Measurements from ENCODE around the gene ADPRS.

ADPRS gene

DNA sequence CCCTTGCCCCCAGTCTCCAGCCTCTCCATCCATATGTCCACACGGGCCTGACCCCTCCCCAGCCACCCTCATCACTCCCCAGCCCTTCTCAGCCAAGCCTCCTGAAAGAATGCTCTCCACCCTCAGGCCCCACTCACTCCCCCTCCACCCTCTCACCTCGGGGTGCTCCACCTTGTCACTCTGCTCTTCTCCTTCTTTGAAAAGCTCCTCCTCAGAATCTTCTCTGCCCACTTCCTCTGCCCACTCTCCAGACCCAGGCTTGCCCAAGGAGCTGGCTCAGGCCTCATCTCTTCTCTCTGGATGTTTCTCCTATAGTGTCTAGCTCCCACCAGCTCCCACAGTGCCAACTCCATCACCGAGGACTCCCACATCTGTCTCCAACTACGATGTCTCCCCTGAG lies 22.5 kb downstream of the ADPRS start:
- no peak for DNase-seq

DNA sequence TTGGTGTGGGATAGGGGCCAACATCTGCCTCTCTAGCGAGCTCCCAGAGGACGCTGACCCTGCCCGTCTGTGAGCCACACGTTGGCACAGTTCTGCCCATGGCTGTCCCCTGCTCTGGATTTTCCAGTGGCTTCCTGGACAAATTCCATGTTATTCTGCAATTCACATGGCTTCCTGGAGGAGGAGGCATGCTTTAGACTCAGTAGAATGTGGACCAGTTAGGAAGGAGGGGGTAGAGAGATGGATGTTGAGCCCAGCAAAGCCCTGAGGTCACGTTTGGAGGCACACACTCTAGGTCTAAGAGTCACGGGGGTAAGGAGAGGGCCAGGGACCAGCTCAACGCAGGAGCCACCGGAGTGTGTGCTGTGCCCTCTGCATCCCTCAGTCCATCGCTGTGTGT lies 24.1 kb downstream of the ADPRS start:
- no peak for DNase-seq

GRCh38 chr1:36114371-36114770 lies 25.7 kb downstream of the ADPRS start:
- no peak for DNase-seq

DNA sequence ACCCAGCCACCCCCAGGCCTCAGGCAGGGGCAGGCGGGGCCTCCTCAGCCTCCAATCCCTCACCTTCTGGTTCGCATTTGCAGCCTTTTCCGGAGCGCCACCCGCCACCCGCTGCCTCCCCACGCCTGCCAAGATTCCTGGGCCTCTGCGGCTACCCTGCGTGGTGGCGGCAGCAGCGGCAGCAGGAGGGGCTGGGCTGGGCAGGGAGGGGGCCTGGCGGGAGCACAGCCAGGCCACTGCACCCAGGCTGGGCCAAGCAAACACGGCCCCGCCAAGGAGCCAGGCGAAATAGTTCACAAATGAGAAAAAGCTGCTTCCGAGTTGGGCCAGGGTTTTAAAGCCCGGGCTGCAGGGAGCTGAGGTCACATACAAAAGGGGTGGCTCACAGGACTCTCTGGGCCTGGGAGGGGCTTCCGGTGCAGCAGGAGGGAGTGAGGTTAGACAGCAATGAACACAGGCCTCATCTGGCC lies 26.5 kb downstream of the ADPRS start:
- DNase-seq, result no peak

DNA sequence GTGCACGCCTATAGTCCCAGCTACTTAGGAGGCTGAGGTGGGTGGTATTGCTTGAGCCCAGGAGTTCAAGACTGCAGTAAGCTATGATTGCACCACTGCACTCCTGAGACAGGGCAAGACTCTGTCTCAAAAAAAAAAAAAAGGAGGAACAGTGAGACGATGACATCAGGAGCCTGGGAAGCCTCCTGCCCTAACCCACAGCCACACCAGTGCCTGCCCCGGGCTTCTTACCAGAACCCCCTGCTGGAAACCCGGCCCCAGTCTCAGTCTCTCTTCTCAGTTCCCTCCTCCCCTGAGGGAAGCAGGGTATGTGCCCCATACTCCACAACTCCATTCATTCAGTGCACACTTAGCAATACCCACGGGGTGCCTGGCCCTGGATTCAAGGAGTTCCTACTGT lies 27.2 kb downstream of the ADPRS start:
- DNase-seq, result no peak

DNA sequence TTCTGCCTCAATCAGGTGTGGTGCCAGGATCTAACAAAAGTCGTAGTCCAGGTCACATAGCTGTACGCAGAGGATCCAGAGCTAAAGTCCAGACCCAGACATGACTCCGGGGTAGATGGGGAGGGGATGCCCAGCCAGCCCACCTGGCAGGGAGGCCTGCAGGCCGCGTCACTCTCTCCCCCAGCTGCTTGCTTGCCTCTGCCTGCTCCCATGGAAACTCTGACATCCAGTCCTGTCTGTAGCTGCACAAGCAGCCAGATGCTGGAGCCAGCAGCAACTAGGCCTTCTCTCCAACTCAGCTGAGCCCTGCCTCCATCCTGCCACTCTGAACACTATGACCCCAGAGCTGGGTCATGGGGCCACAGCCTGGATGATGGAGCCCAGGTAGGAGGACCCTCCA lies 28.2 kb downstream of the ADPRS start:
- DNase-seq, result no peak

DNA sequence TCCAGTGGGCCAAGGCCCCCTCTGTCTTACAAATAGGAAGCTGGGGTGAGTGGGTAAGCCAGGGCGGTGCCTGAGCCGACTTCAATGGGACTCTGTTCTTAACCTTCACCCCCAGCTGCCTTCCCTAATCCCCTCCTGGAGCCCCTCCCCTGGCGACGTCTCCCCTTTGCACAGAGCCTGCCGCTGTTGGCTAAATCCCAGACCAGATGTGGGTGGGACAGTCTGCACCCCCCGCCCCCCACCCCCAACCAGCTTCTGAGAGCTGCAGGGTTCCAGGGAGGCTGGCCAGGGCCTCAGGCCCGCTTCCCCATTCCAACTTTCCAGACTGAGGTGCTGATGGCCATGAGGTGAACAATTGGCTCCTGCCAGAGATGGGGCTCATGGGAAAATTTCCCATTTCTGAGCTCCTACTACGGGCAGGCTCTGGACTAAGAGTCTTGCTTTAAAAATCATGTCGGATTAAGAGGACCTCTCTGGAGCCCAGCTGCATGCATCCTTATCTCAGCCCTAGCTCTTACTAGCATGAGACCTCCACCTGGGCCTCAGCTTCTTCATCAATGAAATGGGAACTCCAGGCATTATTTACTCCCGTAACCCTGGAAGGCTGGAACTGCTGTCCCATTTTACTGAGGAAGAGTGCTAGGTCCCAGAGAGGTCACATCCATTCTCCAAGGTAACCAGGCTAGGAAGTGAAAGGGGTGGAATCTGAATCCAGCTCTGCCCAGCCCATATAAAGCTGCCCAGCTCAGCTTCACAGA lies 29.9 kb downstream of the ADPRS start:
- no peak for DNase-seq

GRCh38 chr1:36119456-36119855 lies 30.8 kb downstream of the ADPRS start:
- DNase-seq, result no peak

- no peak for DNase-seq
Observed at GRCh38 chr1:36122062-36123030, 33.7 kb downstream of the ADPRS start.

GRCh38 chr1:36123356-36123755 lies 34.7 kb downstream of the ADPRS start:
- DNase-seq, result no peak

DNA sequence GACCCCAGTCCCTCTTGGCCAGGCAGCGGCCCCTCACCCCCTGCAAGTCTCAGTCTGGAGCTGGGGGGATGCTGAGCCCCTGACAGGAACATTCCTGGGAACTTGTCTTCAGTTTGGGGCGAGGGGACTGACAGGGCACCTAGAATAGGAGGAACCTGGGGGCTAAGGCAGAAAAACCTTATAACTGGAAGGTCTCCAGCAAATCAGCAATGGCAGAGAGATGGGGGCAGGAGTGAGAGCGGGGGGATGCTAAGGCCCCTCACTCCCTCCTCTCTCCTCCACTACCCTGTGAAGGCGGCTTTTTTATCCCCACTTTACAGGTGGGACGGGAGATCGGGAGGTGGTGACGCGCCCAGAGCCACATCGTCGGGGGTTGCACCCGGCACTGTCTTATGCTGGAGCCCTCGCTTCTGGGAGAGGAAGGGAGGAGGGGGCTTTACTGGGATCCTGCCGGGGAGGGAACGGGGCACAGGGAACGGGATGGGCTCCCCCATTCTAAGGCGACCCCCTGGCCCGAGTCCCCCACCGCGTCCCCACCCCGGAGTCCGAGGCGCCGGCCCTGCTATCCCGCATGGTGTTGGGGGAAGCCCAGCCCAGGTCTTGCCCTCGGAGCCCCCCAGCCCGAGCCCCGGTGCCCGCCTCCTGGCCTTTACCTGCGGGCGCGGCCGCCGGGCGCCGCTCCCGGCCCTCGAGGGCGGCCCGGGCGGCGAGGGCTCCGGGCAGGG lies 35.9 kb downstream of the ADPRS start:
- DNase-seq, result no peak

GRCh38 chr1:36125129-36125991 lies 36.7 kb downstream of the ADPRS start, which contains the start of gene COL8A2:
Gene COL8A2 (minus strand): TSS chr1:36125222. CDS start chr1:36100242, 24,980 bp downstream.
- DNase-seq, result no peak

GRCh38 chr1:36126005-36126716 lies 37.5 kb downstream of the ADPRS start:
- DNase-seq, result no peak

GRCh38 chr1:36126797-36127500 lies 38.3 kb downstream of the ADPRS start:
- DNase-seq, result no peak

GRCh38 chr1:36128126-36128904 lies 39.6 kb downstream of the ADPRS start:
- DNase-seq, result no peak

DNA sequence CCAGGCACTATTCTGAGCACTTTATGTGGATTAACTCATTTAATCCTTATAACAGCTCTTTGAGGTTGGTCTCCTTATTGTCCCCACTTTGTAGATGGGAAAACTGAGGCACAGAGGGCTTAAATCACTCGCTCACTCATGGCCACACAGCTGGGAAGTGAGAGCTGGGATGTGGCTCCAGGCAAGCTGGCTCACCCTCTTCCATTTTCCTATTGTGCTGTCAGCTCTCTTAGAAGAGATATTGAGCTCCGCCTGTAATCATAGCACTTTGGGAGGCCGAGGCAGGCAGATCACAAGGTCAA lies 40.2 kb downstream of the ADPRS start:
- DNase-seq, result no peak

DNA sequence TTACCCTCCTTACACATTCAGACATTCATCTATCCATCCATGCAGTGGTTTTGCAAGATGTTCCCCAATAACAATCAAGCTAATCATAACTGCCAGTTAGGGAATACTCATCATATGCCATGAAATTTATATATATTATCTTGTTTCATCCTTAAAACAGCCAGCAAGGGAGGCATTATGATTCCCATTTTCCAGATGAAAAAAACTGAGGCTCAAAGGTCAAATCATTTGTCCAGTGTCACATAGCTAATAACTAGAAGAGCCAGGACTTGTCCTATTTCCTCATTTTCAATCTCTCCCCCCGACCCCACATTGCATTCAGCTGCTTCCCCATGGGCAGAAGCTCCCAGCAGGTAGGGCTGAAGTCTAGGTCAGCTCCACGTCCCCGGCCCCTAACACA lies 43.3 kb downstream of the ADPRS start:
- no peak for DNase-seq

- DNase-seq, result no peak
Observed at GRCh38 chr1:36133484-36133883, 44.8 kb downstream of the ADPRS start.

GRCh38 chr1:36134031-36134430 lies 45.3 kb downstream of the ADPRS start:
- no peak for DNase-seq

Measured in activated T-cell treated with anti-CD3 and anti-CD28 coated beads for 4 hours (primary cell).